ENCODE data around the gene APMAP.
"Not testable (repeated sequence)": the region's sequence is repeated elsewhere in the genome, so short reads cannot be mapped to it uniquely, and the experiment has no call there.

The APMAP gene

GRCh38 chr20:24951536-24952083 is 40.9 kb downstream of the APMAP start:
- no peak overlapping the region for H3K4me3 ChIP-seq (ENCODE audit: low read depth, low read length)
- no peak for TF ChIP-seq CTCF (IDR thresholded peaks at IDR 0.05; ENCODE audit: low read depth, low read length)
- H3K27me3 ChIP-seq, result peaks cover 7% of the 10 kb centered on the region; the same call in 1 of the 2 replicates
- H3K36me3 ChIP-seq, result no peaks in the 10 kb centered on the region
- no peaks in the 10 kb centered on the region for H3K9me3 ChIP-seq
- H3K4me1 ChIP-seq, result no peaks in the 10 kb centered on the region
- DNase-seq, result no peak

DNA sequence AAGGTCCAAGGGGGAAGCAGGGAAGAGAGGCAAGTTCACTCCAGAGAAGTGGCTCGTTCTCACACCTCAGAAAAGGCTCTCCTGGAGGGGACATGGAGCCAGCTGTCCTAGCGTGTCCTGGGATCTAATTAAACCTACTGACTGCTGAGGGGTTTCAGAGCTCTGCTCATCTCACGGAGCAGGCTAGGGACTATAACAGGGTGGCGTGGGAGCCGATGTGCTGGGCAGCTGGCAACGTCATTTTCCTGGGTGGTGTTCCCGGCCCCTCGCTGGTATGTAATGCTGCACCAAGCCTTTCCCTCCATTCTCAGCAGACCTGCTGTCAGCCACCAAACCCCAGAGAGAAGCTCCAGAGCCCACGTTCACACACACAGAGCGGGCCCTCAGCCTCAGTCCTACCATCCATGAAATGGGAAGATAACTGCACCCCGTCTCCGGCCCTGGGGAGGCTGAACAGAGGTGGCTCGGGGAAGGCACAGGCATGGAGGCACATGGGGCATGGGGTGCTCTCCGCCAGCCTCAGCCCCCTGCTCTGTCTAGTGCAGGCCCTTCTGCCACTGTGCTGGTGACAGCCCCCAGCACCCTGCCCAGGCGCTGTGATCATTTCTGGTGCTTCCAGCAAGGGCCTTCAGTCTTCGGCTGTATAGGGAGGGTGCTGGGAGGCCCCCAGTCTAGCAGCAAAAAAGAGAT is 41.6 kb downstream of the APMAP start:
- DNase-seq, result no peak
- TF ChIP-seq CTCF (IDR thresholded peaks at IDR 0.05; ENCODE audit: low read depth, low read length), result no peak
- Histone ChIP-seq H3K36me3 (no peaks in the 10 kb centered on the region), H3K4me3 (ENCODE audit: low read depth, low read length) (no peak overlapping the region), H3K27me3 (peaks cover 7% of the 10 kb centered on the region; the same call in 1 of the 2 replicates), H3K9me3 (no peaks in the 10 kb centered on the region), H3K4me1 (no peaks in the 10 kb centered on the region)

GRCh38 chr20:24950128-24950835 is 42.3 kb downstream of the APMAP start:
- no peak for TF ChIP-seq CTCF (IDR thresholded peaks at IDR 0.05; ENCODE audit: low read depth, low read length)
- DNase-seq, result no peak
- Histone ChIP-seq H3K4me3 (ENCODE audit: low read depth, low read length) (no peak overlapping the region), H3K27me3 (peaks cover 7% of the 10 kb centered on the region; the same call in 1 of the 2 replicates), H3K36me3 (no peaks in the 10 kb centered on the region), H3K9me3 (no peaks in the 10 kb centered on the region), H3K4me1 (no peaks in the 10 kb centered on the region)

DNA sequence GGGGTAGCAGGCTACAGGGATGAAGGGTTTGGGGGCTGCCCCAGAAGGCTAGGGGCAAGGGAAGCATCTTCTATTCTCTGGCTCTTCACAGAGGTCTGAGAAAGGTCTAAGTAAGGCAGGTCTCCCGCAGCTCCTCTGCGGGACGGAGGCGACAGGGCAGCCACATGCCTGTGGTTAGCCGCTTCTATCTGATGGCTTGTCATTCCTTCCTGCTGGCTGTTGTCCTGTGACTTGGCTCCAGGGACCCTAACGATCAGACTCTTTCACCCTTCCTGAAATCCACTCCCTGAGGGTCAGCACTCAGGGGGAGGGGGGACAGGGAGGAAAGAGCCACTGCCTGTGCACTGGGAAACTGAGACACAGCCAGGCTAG is 42.8 kb downstream of the APMAP start:
- no peak for DNase-seq
- no peak for TF ChIP-seq CTCF (IDR thresholded peaks at IDR 0.05; ENCODE audit: low read depth, low read length)
- H3K4me1 ChIP-seq, result no peaks in the 10 kb centered on the region
- H3K4me3 ChIP-seq (ENCODE audit: low read depth, low read length), result no peak overlapping the region
- no peaks in the 10 kb centered on the region for H3K9me3 ChIP-seq
- no peaks in the 10 kb centered on the region for H3K36me3 ChIP-seq
- H3K27me3 ChIP-seq, result peaks cover 7% of the 10 kb centered on the region; the same call in 1 of the 2 replicates

DNA sequence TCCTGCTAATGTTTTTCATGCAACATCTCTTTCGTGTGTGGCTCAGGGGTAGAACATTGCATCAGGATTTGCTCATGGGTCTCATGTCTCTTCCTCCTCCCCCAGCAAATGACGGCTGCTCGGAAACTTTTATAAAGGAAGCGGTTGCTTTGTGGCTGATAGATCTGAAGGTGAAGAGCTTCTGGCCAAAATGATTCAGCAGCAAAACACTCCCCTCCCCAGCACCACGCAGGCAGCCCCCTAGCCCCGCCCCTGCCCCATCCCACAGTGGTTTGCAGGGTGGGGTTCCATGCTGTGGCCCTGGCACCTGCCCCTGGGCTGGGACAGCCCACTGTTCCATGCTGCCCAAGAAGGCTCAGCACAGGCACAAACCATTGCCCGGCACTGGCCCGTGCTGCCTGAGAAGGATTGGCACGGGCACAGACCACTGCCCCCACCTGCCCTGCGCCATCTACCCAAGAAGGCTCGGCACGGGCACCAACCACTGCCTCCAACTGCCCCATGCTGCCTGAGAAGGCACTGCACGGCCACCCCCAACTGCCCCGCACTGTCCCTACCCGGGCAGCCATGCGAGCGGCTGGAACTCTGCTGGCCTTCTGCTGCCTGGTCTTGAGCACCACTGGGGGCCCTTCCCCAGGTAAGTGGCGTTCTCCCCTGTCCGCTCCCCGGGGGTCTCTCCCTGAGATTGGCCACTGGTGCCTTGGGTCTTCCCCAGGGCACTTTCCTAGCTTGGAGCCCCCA is 43.4 kb downstream of the APMAP start, which contains the start of gene CST7:
CST7 (plus strand) TSS at position 331 of the 741 bp plus-strand sequence; CDS start at position 568, 237 bp downstream.
- no peaks in the 10 kb centered on the region for H3K4me1 ChIP-seq
- DNase-seq, result no peak
- peaks cover 7% of the 10 kb centered on the region; the same call in 1 of the 2 replicates for H3K27me3 ChIP-seq
- H3K9me3 ChIP-seq, result no peaks in the 10 kb centered on the region
- no peak within 1 kb of the TSS for H3K4me3 ChIP-seq (ENCODE audit: low read depth, low read length)
- no peaks in the 10 kb centered on the region for H3K36me3 ChIP-seq
- TF ChIP-seq CTCF (IDR thresholded peaks at IDR 0.05; ENCODE audit: low read depth, low read length), result no peak

- H3K4me1 ChIP-seq; H3K36me3 ChIP-seq; DNase-seq; H3K4me3 ChIP-seq (ENCODE audit: low read depth, low read length); H3K27me3 ChIP-seq; H3K9me3 ChIP-seq: not testable (repeated sequence)
These were observed 44.1 kb downstream of the APMAP start for GRCh38 chr20:24948396-24948938.

DNA sequence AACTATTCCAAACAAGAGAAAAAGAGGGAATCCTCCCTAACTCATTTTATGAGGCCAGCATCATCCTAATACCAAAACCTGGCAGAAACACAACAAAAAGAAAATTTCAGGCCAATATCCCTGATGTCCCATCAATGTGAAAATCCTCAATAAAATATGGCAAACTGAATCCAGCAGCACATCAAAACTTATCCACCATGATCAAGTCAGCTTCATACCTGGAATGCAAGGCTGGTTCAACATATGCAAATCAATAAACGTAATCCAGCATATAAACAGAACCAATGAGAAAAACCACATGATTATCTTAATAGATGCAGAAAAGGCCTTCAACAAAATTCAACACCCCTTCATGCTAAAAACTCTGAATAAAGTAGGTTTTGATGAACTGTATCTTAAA is 46.2 kb downstream of the APMAP start:
- not testable (repeated sequence) for H3K27me3 ChIP-seq; H3K36me3 ChIP-seq; H3K4me1 ChIP-seq; H3K4me3 ChIP-seq (ENCODE audit: low read depth, low read length); H3K9me3 ChIP-seq; DNase-seq
